ENCODE data around the gene ESYT2. TPM values are rescaled to one million over a fixed set of nuclear protein-coding genes. Genes with fewer than 3 reads are reported as not detected.

Gene ESYT2
- total RNA-seq, 1 experiment from 2014 or later: 68.2 TPM

DNA sequence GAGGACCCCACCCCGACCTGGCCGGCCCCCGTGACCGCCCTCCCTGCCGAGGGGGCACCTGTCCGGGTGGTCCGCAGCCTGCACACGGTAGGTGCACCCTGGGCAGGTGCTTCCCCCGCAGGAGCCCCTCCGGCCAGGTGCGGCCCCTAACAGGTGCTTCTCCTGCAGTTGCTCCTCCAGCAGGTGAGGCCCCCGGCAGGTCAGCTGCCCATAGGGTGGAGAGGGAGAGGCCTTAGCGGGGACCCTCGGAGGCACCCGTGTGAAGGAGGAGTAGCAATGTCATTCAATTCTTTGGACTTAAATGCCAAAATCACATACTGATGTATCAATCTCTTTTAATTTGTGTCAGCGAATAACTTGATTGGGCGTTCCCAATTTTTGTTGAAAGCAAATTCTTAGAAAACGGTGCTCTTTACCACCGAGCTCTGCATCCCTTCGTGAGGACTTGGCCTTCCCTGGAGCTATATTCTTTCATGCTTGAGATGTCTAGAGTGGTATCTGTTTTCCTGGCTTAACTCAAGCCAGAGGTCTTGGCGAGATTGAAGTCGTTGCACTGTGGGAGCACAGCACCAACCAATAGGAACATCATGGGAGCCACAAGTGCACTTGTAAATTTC lies 124.0 kb downstream of the ESYT2 start:
- H3K4me2 ChIP-seq (ENCODE audit: low read length): peak overlapping the region; percentile 87
- intact Hi-C loops (cut with micrococcal nuclease): loop anchor here (10.0 kb wide), 1 partner anchor 119 kb away; the partner anchor contains the start of gene ESYT2
- no peaks in the 10 kb centered on the region for H3K27me3 ChIP-seq (ENCODE audit: insufficient read depth, low read length)
- ATAC-seq (no peak; the same call in 1 of the 2 replicates), DNase-seq (ENCODE audit: low read depth, low spot score) (no peak)
- TF ChIP-seq SRF (IDR thresholded peaks at IDR 0.05; ENCODE audit: low read depth) (no peak), ZFX (IDR thresholded peaks at IDR 0.05) (peak; percentile 50; the same call in 1 of the 2 replicates), SP1 (IDR thresholded peaks at IDR 0.05; ENCODE audit: low read depth) (no peak), RAD21 (IDR thresholded peaks at IDR 0.05; ENCODE audit: low read depth) (no peak)
- H3K27ac ChIP-seq (ENCODE audit: low read depth, low read length): peak overlapping the region; percentile 51; the same call in 1 of the 2 replicates
- peak overlapping the region; percentile 100 for H3K9ac ChIP-seq (ENCODE audit: low read length)
- RAD21 ChIA-PET (ENCODE audit: low non-redundant PET in 1 of 2, low total read pairs in 2 of 2, uncharacterized antibody in 2 of 2, unreplicated experiment in 2 of 2): interaction anchor here in 1 of 2 experiments (0.7 kb wide), 1 partner anchor 16 kb away, joined by 4 read pairs; no protein-coding TSS in a partner anchor
- BruUV-seq (replicated peaks): TSS peak; percentile 80
- H2AFZ ChIP-seq (ENCODE audit: low read depth, low read length, poor library complexity, severe bottlenecking): no peak overlapping the region
- no peaks in the 10 kb centered on the region for H4K20me1 ChIP-seq (ENCODE audit: insufficient read depth)
- CTCF ChIA-PET: no interaction called here
- POLR2A ChIA-PET: interaction anchor here (0.8 to 1.4 kb wide), 2 partner anchors 10 kb away, joined by 3 to 4 read pairs; no protein-coding TSS in a partner anchor
- H3K4me1 ChIP-seq (ENCODE audit: control insufficient read depth in 1 of 2, insufficient read depth in 2 of 2, low read length in 2 of 2): peaks cover 6 to 21% of the 10 kb centered on the region in 2 experiments; a peak in 3 of 4 replicates
- no peaks in the 10 kb centered on the region for H3K9me3 ChIP-seq (ENCODE audit: control insufficient read depth in 1 of 2, insufficient read depth in 1 of 2, low read depth in 1 of 2, low read length in 2 of 2)
- peak overlapping the region; percentile 72 to 96 for H3K4me3 ChIP-seq (replicated peaks in 1 of 2; ENCODE audit: low read depth in 1 of 2, low read length in 2 of 2)
- H3K36me3 ChIP-seq (ENCODE audit: control insufficient read depth in 1 of 2, insufficient read depth in 2 of 2, low read length in 2 of 2): peaks cover 5 to 13% of the 10 kb centered on the region in 2 experiments; a peak in 2 of 4 replicates
- H3K9me2 ChIP-seq (ENCODE audit: insufficient read depth): no peaks in the 10 kb centered on the region
- peaks cover 42% of the 10 kb centered on the region for H3K79me2 ChIP-seq (ENCODE audit: insufficient read depth, low read length)

DNA sequence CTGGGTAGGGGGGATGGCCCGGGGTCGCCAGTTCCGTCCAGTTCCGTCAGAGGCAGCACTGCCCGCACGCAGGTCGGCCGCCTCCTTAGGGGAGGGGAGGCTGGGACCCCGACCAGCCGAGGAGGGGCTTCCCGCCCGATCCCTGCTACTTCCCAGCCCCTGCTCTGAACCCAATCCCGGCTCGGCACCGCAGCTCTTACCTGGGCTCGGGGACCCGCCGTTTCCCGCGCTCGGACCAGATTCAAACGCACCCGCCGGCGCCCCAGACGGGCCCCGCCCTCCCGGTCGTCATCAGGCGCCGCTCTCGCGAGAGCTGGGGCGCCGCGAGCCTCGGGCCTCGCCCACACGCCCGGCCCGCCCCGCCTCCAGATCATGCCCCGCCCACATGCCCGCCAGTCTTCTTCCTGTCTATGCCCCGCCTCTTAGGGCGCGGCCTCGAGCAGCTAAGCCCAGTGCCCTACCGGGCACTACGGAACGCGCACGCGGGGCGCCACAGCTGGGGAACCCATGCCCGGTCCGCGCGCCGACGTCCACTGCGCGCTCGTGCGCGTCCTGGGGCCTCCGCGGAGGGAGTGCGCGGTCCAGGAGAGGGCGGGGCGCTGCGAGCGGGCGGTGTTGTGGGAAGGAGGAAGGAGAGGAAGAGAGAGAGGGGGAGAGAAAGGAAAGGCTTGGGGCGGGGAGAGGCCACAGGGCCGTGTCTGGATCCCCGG lies 124.6 kb downstream of the ESYT2 start, which contains the start of gene NCAPG2:
Gene NCAPG2 (minus strand): TSS at position 281 of the 710 bp plus-strand sequence. CDS start 2,905 bp downstream, outside the sequence.
- H3K27ac ChIP-seq (ENCODE audit: low read depth, low read length): peak within 1 kb of the TSS; percentile 81
- TF ChIP-seq EGR1 (IDR thresholded peaks at IDR 0.05; ENCODE audit: low read depth) (peak; percentile 90), FOSL1 (IDR thresholded peaks at IDR 0.05; ENCODE audit: low read depth) (no peak), POLR2A (IDR thresholded peaks at IDR 0.05; ENCODE audit: borderline replicate concordance, extremely low read depth, insufficient read depth, insufficient read length) (peak; percentile 24), YY1 (IDR thresholded peaks at IDR 0.05; ENCODE audit: extremely low read depth, insufficient replicate concordance, low read depth, low read length) (no peak), RAD21 (IDR thresholded peaks at IDR 0.05; ENCODE audit: low read depth) (peak; percentile 37; the same call in 1 of the 2 replicates), POLR2AphosphoS5 (IDR thresholded peaks at IDR 0.05; ENCODE audit: low read depth, low read length) (peak; percentile 72)
- TF ChIP-seq, protein P1, sequence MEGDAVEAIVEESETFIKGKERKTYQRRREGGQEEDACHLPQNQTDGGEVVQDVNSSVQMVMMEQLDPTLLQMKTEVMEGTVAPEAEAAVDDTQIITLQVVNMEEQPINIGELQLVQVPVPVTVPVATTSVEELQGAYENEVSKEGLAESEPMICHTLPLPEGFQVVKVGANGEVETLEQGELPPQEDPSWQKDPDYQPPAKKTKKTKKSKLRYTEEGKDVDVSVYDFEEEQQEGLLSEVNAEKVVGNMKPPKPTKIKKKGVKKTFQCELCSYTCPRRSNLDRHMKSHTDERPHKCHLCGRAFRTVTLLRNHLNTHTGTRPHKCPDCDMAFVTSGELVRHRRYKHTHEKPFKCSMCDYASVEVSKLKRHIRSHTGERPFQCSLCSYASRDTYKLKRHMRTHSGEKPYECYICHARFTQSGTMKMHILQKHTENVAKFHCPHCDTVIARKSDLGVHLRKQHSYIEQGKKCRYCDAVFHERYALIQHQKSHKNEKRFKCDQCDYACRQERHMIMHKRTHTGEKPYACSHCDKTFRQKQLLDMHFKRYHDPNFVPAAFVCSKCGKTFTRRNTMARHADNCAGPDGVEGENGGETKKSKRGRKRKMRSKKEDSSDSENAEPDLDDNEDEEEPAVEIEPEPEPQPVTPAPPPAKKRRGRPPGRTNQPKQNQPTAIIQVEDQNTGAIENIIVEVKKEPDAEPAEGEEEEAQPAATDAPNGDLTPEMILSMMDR (IDR thresholded peaks at IDR 0.05 in 2 of 3, conservative IDR thresholded peaks at IDR 0.05 in 1 of 3; ENCODE audit: borderline replicate concordance in 1 of 3, insufficient read depth in 1 of 3, low read depth in 2 of 3, low read length in 2 of 3): peak in 1 of 3 experiments; percentile 17; a peak in 1 of 6 replicates
- TF ChIP-seq, protein P2, sequence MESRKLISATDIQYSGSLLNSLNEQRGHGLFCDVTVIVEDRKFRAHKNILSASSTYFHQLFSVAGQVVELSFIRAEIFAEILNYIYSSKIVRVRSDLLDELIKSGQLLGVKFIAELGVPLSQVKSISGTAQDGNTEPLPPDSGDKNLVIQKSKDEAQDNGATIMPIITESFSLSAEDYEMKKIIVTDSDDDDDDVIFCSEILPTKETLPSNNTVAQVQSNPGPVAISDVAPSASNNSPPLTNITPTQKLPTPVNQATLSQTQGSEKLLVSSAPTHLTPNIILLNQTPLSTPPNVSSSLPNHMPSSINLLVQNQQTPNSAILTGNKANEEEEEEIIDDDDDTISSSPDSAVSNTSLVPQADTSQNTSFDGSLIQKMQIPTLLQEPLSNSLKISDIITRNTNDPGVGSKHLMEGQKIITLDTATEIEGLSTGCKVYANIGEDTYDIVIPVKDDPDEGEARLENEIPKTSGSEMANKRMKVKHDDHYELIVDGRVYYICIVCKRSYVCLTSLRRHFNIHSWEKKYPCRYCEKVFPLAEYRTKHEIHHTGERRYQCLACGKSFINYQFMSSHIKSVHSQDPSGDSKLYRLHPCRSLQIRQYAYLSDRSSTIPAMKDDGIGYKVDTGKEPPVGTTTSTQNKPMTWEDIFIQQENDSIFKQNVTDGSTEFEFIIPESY (IDR thresholded peaks at IDR 0.05; ENCODE audit: extremely low read depth, insufficient replicate concordance, low read length): peak; percentile 97

More for the DNA sequence above, 124.6 kb downstream of the ESYT2 start, which contains the start of gene NCAPG2:
- no TSS peak for BruUV-seq (replicated peaks)
- Histone ChIP-seq H3K36me3 (ENCODE audit: control insufficient read depth in 1 of 2, insufficient read depth in 2 of 2, low read length in 2 of 2) (peaks cover 5 to 18% of the 10 kb centered on the region in 2 experiments; a peak in 2 of 4 replicates), H3K27me3 (ENCODE audit: insufficient read depth, low read length) (no peaks in the 10 kb centered on the region), H3K4me2 (ENCODE audit: low read length) (peak within 1 kb of the TSS; percentile 87), H3K9me2 (ENCODE audit: insufficient read depth) (no peaks in the 10 kb centered on the region), H2AFZ (ENCODE audit: low read depth, low read length, poor library complexity, severe bottlenecking) (no peak within 1 kb of the TSS), H4K20me1 (ENCODE audit: insufficient read depth) (no peaks in the 10 kb centered on the region), H3K4me3 (replicated peaks in 1 of 2; ENCODE audit: low read depth in 1 of 2, low read length in 2 of 2) (peak within 1 kb of the TSS; percentile 96 to 98), H3K79me2 (ENCODE audit: insufficient read depth, low read length) (peaks cover 49% of the 10 kb centered on the region), H3K9me3 (ENCODE audit: control insufficient read depth in 1 of 2, insufficient read depth in 1 of 2, low read depth in 1 of 2, low read length in 2 of 2) (no peaks in the 10 kb centered on the region), H3K9ac (ENCODE audit: low read length) (peak within 1 kb of the TSS; percentile 100), H3K4me1 (ENCODE audit: control insufficient read depth in 1 of 2, insufficient read depth in 2 of 2, low read length in 2 of 2) (peaks cover 6 to 21% of the 10 kb centered on the region in 2 experiments; a peak in 3 of 4 replicates)
- ChIA-PET RAD21 (ENCODE audit: low non-redundant PET in 1 of 2, low total read pairs in 2 of 2, uncharacterized antibody in 2 of 2, unreplicated experiment in 2 of 2) (interaction anchor here in 1 of 2 experiments (0.7 kb wide), 1 partner anchor 15 kb away, joined by 4 read pairs; no protein-coding TSS in a partner anchor), POLR2A (interaction anchor here (0.8 kb wide), 1 partner anchor 10 kb away, joined by 3 read pairs; no protein-coding TSS in a partner anchor), CTCF (no interaction called here)
- ATAC-seq (peak; percentile 97), DNase-seq (ENCODE audit: low read depth, low spot score) (peak; percentile 95)
- intact Hi-C loops (cut with micrococcal nuclease): loop anchor here (10.0 kb wide), 1 partner anchor 120 kb away; the partner anchor contains the start of gene ESYT2

Data from HCT116 (cell line).